GM12878 (cell line): ENCODE measurements around the gene PCSK2. TPM values are rescaled to one million over a fixed set of nuclear protein-coding genes. Genes with fewer than 3 reads are reported as not detected.

Experiments used
- ATAC-seq: fragments of 200-7000 bp; cut with Tn5 transposase; 3 replicates; pipeline ENCODE4 v1.9.1; 2020; ENCODE audit warnings: mild to moderate bottlenecking, moderate library complexity
- BruUV-seq: library from RNA; stranded (reverse); fragments of 400-500 nt; replicated peaks from 2 replicates; lab custom pipeline; 2021; lab: Mats Ljungman, UMichigan
- CTCF ChIA-PET: fragments of 300-600 bp; sonication (Branson Sonifier 250); formaldehyde crosslinking; extraction: SDS; loops from one replicate; lab custom pipeline; 2021; ENCODE audit warnings: inconsistent platforms; lab: Yijun Ruan, JAX
- POLR2A ChIA-PET: fragments of 350-600 bp; formaldehyde crosslinking; extraction: SDS; loops from one replicate; lab custom pipeline; 2021; ENCODE audit warnings: inconsistent platforms; lab: Charles Lee
- RAD21 ChIA-PET: fragments of 300-600 bp; sonication (Branson Sonifier 250); formaldehyde crosslinking; loops from one replicate; lab custom pipeline; 2023; ENCODE audit warnings: antibody characterized with exemption; ENCODE audit not compliant: unreplicated experiment; lab: Charles Lee
- SMC1A ChIA-PET: fragments of 300-600 bp; sonication (Branson Sonifier 250); formaldehyde crosslinking; loops from one replicate; lab custom pipeline; 2023; ENCODE audit not compliant: unreplicated experiment, uncharacterized antibody; lab: Charles Lee
- DNase-seq: peaks from one replicate; pipeline ENCODE4 v3.0.0-alpha.2; 2011; ENCODE audit warnings: low read depth, low spot score
- FAIRE-seq: peaks from 3 replicates; lab custom pipeline; 2011; peaks lifted over from hg19 to GRCh38; lab: Jason Lieb, UNC
- H2AFZ ChIP-seq: 2 replicates; pipeline ENCODE4 v1.6.0; 2011; ENCODE audit warnings: low read depth, low read length, control low read depth; ENCODE audit not compliant: control insufficient read depth
- H3K27ac ChIP-seq: 2 replicates; pipeline ENCODE4 v1.5.1; 2011; ENCODE audit warnings: control low read depth; ENCODE audit not compliant: control insufficient read depth, insufficient read depth
- H3K27me3 ChIP-seq, 2 experiments: replicated peaks in 1 of 2; 2 replicates each; pipeline versions ENCODE4 v1.6.0 to v1.6.1; 2011; ENCODE audit warnings: low read length in 1 of 2; ENCODE audit not compliant: control insufficient read depth in 2 of 2, insufficient read depth in 2 of 2
- H3K36me3 ChIP-seq, 2 experiments: 2 replicates each; pipeline ENCODE4 v1.5.1; 2011; ENCODE audit warnings: low read length in 1 of 2; ENCODE audit not compliant: control insufficient read depth in 2 of 2, insufficient read depth in 2 of 2
- H3K4me1 ChIP-seq: 2 replicates; pipeline ENCODE4 v1.6.1; 2011; ENCODE audit warnings: mild to moderate bottlenecking, low read length, moderate library complexity, mixed read lengths; ENCODE audit not compliant: control insufficient read depth, insufficient read depth
- H3K4me2 ChIP-seq: 2 replicates; pipeline ENCODE4 v1.6.0; 2011; ENCODE audit warnings: control low read depth; ENCODE audit not compliant: control insufficient read depth, insufficient read depth
- H3K4me3 ChIP-seq: fragments of 200-600 bp; sonication (generic); 2 replicates; pipeline ENCODE4 v1.5.1; 2016
- H3K79me2 ChIP-seq: 2 replicates; pipeline ENCODE4 v1.6.0; 2011; ENCODE audit warnings: low read length; ENCODE audit not compliant: control insufficient read depth, insufficient read depth
- H3K9ac ChIP-seq: 2 replicates; pipeline ENCODE4 v1.8.0; 2011; ENCODE audit warnings: low read length, control low read depth, mixed read lengths; ENCODE audit not compliant: control insufficient read depth, insufficient read depth
- H3K9me3 ChIP-seq: replicated peaks from 3 replicates; pipeline ENCODE4 v1.5.1; 2011; ENCODE audit warnings: mild to moderate bottlenecking, low read length; ENCODE audit not compliant: control insufficient read depth, insufficient read depth
- H4K20me1 ChIP-seq: 2 replicates; pipeline ENCODE4 v1.6.0; 2011; ENCODE audit not compliant: control insufficient read depth, insufficient read depth
- BACH1 ChIP-seq: fragments of 450-650 bp; IDR thresholded peaks from 2 replicates; pipeline ENCODE4 v1.6.1; 2017; ENCODE audit warnings: mild to moderate bottlenecking, borderline replicate concordance
- BCL3 ChIP-seq: IDR thresholded peaks from 2 replicates; pipeline ENCODE4 v1.6.1; 2011; ENCODE audit warnings: borderline replicate concordance, low read depth, mild to moderate bottlenecking, moderate library complexity, low read length; ENCODE audit not compliant: insufficient read depth, poor library complexity, severe bottlenecking
- CBFB ChIP-seq: IDR thresholded peaks from 2 replicates; pipeline ENCODE4 v1.6.1; 2016; ENCODE audit warnings: antibody characterized with exemption, low read depth
- JUNB ChIP-seq: IDR thresholded peaks from 2 replicates; pipeline ENCODE4 v1.6.1; 2016; ENCODE audit warnings: antibody characterized with exemption, mild to moderate bottlenecking
- MTA3 ChIP-seq: IDR thresholded peaks from 2 replicates; pipeline ENCODE4 v1.6.1; 2012; ENCODE audit warnings: low read length, inconsistent platforms, borderline replicate concordance
- POLR2AphosphoS5 ChIP-seq: IDR thresholded peaks from 2 replicates; pipeline ENCODE4 v1.6.1; 2011; ENCODE audit warnings: mild to moderate bottlenecking, low read length, inconsistent platforms
- RB1 ChIP-seq: fragments of 450-650 bp; formaldehyde crosslinking; IDR thresholded peaks from 2 replicates; pipeline ENCODE4 v1.6.1; 2017; ENCODE audit warnings: mild to moderate bottlenecking, borderline replicate concordance
- SMAD1 ChIP-seq: fragments of 450-650 bp; IDR thresholded peaks from 2 replicates; pipeline ENCODE4 v1.6.1; 2018; ENCODE audit warnings: mild to moderate bottlenecking, low read depth; ENCODE audit not compliant: partially characterized antibody
- SRF ChIP-seq, 2 experiments: IDR thresholded peaks; 2 replicates each; pipeline ENCODE4 v1.6.1; 2011; ENCODE audit warnings: low read depth in 2 of 2, low read length in 2 of 2, mild to moderate bottlenecking in 1 of 2, moderate library complexity in 1 of 2
- YY1 ChIP-seq: IDR thresholded peaks from 2 replicates; pipeline ENCODE4 v1.6.1; 2011; ENCODE audit warnings: low read depth, mild to moderate bottlenecking, low read length
- WGBS: methylation state at CpG from one replicate; pipeline ENCODE4 v1.1.6; 2016; ENCODE audit warnings: low lambda C conversion rate; ENCODE audit not compliant: insufficient replicate concordance, insufficient coverage; ENCODE audit errors: missing lambda C conversion rate; 5-methylcytosine and 5-hydroxymethylcytosine counted together
- in situ Hi-C: fragments of 300-500 bp; cut with MboI; formaldehyde crosslinking; loops from 9 replicates; pipeline ENCODE4 v1.14.3; 2018; ENCODE audit warnings: mixed read lengths
- intact Hi-C: fragments of 100-400 bp; cut with micrococcal nuclease; formaldehyde crosslinking; loops from one replicate; pipeline ENCODE4 v1.14.2; 2022; ENCODE audit not compliant: unreplicated experiment
- polyA plus RNA-seq, 11 experiments: library from polyadenylated mRNA; depleted of rRNA in 4 of 11; unstranded in 6 of 11; stranded (reverse) in 5 of 11; fragments of >200 nt; fragmentation: Nextera tagmentation in 4 of 11; fragmentation: Illumina TruSeq in 1 of 11; extraction: Ambion mirVana in 4 of 11; extraction: Trizol in 1 of 11; gene quantifications; 1 replicate in 1 of 11; 2 replicates in 10 of 11; pipeline versions ENCODE4 v1.2.1 to v1.2.3, GENCODE V29; 2011 to 2016; ENCODE audit warnings: inconsistent platforms in 2 of 11, missing spikeins in 2 of 11, low read depth in 1 of 11
- total RNA-seq, 4 experiments: library from RNA; depleted of rRNA in 3 of 4; stranded (reverse); fragments of >200 nt in 3 of 4; fragmentation: Illumina TruSeq in 1 of 4; extraction: Trizol in 1 of 4; gene quantifications; 2 replicates each; pipeline versions ENCODE4 v1.2.1 to v1.2.3, GENCODE V29; 2013 to 2021
- TF ChIP-seq, protein P1 (sequence below): fragments of 450-650 bp; IDR thresholded peaks from 2 replicates; pipeline ENCODE4 v1.6.1; 2017; ENCODE audit warnings: mild to moderate bottlenecking, moderate library complexity
- TF ChIP-seq, protein P2 (sequence below): IDR thresholded peaks from 2 replicates; pipeline ENCODE4 v1.6.1; 2011; ENCODE audit warnings: borderline replicate concordance, low read depth, mild to moderate bottlenecking, moderate library complexity, mixed read lengths, low read length; ENCODE audit not compliant: insufficient read depth; ENCODE audit errors: extremely low read length

PCSK2 gene
- total and polyA plus RNA-seq, 10 of the 15 experiments (the other 5 are each of a cell fraction or from before 2014, with no cell fraction given) = not detected

DNA sequence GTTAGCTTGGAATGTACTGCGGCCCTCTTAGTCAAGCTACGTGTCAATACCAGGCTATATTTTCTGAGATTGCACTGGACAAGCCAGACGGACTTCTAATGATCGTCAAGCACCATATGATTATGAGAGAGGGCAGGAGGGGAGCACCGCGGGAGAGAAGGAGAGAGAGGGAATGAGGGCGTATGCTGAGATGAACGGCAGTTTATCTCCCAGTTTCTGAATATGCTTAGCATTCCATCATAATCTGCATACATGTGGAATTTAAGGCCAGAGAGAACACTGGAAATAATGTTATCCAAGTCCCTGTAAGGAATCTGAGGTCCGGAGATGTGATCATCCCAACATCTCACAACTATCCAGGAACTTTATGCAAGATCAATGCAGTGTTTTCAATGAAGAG is 244.1 kb downstream of the PCSK2 start:
- in situ Hi-C loops (no loop called here), intact Hi-C loops (no loop called here)
- no peak for DNase-seq
- ChIA-PET POLR2A (no interaction called here), SMC1A (no interaction called here), CTCF (no interaction called here), RAD21 (no interaction called here)
- no TSS peak for BruUV-seq
- Histone ChIP-seq H3K27me3 (no peaks in the 10 kb centered on the region; a peak in 2 of 4 replicates), H3K9ac (no peak overlapping the region), H3K4me1 (no peaks in the 10 kb centered on the region), H3K27ac (no peak overlapping the region), H4K20me1 (no peaks in the 10 kb centered on the region), H3K79me2 (no peaks in the 10 kb centered on the region), H3K36me3 (no peaks in the 10 kb centered on the region), H3K9me3 (no peaks in the 10 kb centered on the region), H2AFZ (no peak overlapping the region), H3K4me3 (no peak overlapping the region), H3K4me2 (no peak overlapping the region)
- no peak for TF ChIP-seq BACH1
- TF ChIP-seq POLR2AphosphoS5 = no peak
- no peak for TF ChIP-seq YY1
- no peak for TF ChIP-seq MTA3
- TF ChIP-seq SMAD1 = no peak
- TF ChIP-seq, protein P1, sequence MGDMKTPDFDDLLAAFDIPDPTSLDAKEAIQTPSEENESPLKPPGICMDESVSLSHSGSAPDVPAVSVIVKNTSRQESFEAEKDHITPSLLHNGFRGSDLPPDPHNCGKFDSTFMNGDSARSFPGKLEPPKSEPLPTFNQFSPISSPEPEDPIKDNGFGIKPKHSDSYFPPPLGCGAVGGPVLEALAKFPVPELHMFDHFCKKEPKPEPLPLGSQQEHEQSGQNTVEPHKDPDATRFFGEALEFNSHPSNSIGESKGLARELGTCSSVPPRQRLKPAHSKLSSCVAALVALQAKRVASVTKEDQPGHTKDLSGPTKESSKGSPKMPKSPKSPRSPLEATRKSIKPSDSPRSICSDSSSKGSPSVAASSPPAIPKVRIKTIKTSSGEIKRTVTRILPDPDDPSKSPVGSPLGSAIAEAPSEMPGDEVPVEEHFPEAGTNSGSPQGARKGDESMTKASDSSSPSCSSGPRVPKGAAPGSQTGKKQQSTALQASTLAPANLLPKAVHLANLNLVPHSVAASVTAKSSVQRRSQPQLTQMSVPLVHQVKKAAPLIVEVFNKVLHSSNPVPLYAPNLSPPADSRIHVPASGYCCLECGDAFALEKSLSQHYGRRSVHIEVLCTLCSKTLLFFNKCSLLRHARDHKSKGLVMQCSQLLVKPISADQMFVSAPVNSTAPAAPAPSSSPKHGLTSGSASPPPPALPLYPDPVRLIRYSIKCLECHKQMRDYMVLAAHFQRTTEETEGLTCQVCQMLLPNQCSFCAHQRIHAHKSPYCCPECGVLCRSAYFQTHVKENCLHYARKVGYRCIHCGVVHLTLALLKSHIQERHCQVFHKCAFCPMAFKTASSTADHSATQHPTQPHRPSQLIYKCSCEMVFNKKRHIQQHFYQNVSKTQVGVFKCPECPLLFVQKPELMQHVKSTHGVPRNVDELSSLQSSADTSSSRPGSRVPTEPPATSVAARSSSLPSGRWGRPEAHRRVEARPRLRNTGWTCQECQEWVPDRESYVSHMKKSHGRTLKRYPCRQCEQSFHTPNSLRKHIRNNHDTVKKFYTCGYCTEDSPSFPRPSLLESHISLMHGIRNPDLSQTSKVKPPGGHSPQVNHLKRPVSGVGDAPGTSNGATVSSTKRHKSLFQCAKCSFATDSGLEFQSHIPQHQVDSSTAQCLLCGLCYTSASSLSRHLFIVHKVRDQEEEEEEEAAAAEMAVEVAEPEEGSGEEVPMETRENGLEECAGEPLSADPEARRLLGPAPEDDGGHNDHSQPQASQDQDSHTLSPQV = no peak
- no peak for TF ChIP-seq RB1
- TF ChIP-seq JUNB = no peak
- TF ChIP-seq, protein P2, sequence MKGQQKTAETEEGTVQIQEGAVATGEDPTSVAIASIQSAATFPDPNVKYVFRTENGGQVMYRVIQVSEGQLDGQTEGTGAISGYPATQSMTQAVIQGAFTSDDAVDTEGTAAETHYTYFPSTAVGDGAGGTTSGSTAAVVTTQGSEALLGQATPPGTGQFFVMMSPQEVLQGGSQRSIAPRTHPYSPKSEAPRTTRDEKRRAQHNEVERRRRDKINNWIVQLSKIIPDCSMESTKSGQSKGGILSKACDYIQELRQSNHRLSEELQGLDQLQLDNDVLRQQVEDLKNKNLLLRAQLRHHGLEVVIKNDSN = no peak
- no peak for TF ChIP-seq SRF (IDR thresholded peaks at IDR 0.05; ENCODE audit: low read depth in 2 of 2, low read length in 2 of 2)
- no peak for TF ChIP-seq BCL3
- TF ChIP-seq CBFB = no peak
- no peak for FAIRE-seq
- ATAC-seq = no peak
- WGBS = 39% methylated on average over 7 of the region's 9 CpGs
